SK-N-SH (cell line): ENCODE results near the gene TPST2. TPM values are rescaled to one million over a fixed set of nuclear protein-coding genes. Genes with fewer than 3 reads are reported as not detected.

Experiments
- CTCF ChIA-PET: fragments of 300-600, 350-600 bp; formaldehyde crosslinking; extraction: SDS; loops from one replicate; lab custom pipeline; 2021; lab: Yijun Ruan, JAX
- POLR2A ChIA-PET: fragments of 350-600 bp; sonication (Branson Sonifier 250); formaldehyde crosslinking; extraction: SDS; loops from one replicate; lab custom pipeline; 2020; ENCODE audit warnings: antibody characterized with exemption, inconsistent platforms; lab: Yijun Ruan, JAX
- DNase-seq: peaks from one replicate; pipeline ENCODE4 v3.0.0; 2012
- H2AFZ ChIP-seq: fragments of 200-600 bp; sonication (generic); 2 replicates; pipeline ENCODE4 v1.8.1; 2016; ENCODE audit warnings: antibody characterized with exemption, mild to moderate bottlenecking, low read depth
- H3F3A ChIP-seq: fragments of 200-600 bp; sonication (generic); replicated peaks from 2 replicates; pipeline ENCODE3; 2016; ENCODE audit warnings: antibody characterized with exemption, mild to moderate bottlenecking; ENCODE audit not compliant: insufficient read depth
- H3K27ac ChIP-seq, 2 experiments: fragments of 200-500 bp in 1 of 2; fragments of 200-600 bp in 1 of 2; sonication (Bioruptor generic) in 1 of 2; sonication (generic), shearing (Covaris generic) in 1 of 2; 2 replicates each; pipeline versions ENCODE4 v1.5.1 to v1.6.1; 2014 to 2016; ENCODE audit warnings: low read depth in 2 of 2, inconsistent platforms in 1 of 2, low read length in 1 of 2, mild to moderate bottlenecking in 1 of 2, mixed read lengths in 1 of 2
- H3K27me3 ChIP-seq: fragments of 200-600 bp; sonication (generic), shearing (Covaris generic); 2 replicates; pipeline ENCODE4 v1.6.1; 2016; ENCODE audit warnings: mixed run types; ENCODE audit not compliant: insufficient read depth
- H3K36me3 ChIP-seq, 2 experiments: fragments of 200-500 bp in 1 of 2; fragments of 200-600 bp in 1 of 2; sonication (Bioruptor generic) in 1 of 2; sonication (generic) in 1 of 2; replicated peaks in 1 of 2; 2 replicates each; pipeline versions ENCODE3 to v1.5.1; 2014 to 2016; ENCODE audit warnings: low read length in 1 of 2, mild to moderate bottlenecking in 1 of 2; ENCODE audit not compliant: insufficient read depth in 2 of 2, control insufficient read depth in 1 of 2
- H3K4me1 ChIP-seq, 2 experiments: fragments of 200-500 bp in 1 of 2; fragments of 200-600 bp in 1 of 2; sonication (Bioruptor generic) in 1 of 2; sonication (generic), shearing (Covaris generic) in 1 of 2; 2 replicates each; pipeline versions ENCODE4 v1.5.1 to v1.6.1; 2014 to 2016; ENCODE audit warnings: low read depth in 1 of 2, low read length in 1 of 2, mixed run types in 1 of 2; ENCODE audit not compliant: insufficient read depth in 2 of 2, control insufficient read depth in 1 of 2
- H3K4me2 ChIP-seq: fragments of 200-600 bp; sonication (generic), shearing (Covaris generic); 2 replicates; pipeline ENCODE4 v1.6.1; 2017; ENCODE audit warnings: mixed run types
- H3K4me3 ChIP-seq, 2 experiments: fragments of 200-500 bp in 1 of 2; fragments of 200-600 bp in 1 of 2; sonication (Bioruptor generic) in 1 of 2; sonication (generic), shearing (Covaris generic) in 1 of 2; 2 replicates each; pipeline versions ENCODE4 v1.5.1 to v1.8.1; 2014 to 2016; ENCODE audit warnings: low read depth in 2 of 2, inconsistent platforms in 1 of 2, low read length in 1 of 2, mild to moderate bottlenecking in 1 of 2, mixed read lengths in 1 of 2, moderate library complexity in 1 of 2
- H3K79me2 ChIP-seq: fragments of 200-600 bp; sonication (generic); 2 replicates; pipeline ENCODE4 v1.8.1; 2017; ENCODE audit warnings: mild to moderate bottlenecking; ENCODE audit not compliant: insufficient read depth
- H3K9ac ChIP-seq: fragments of 200-600 bp; sonication (generic); 2 replicates; pipeline ENCODE4 v1.6.1; 2017; ENCODE audit warnings: mixed run types
- H3K9me2 ChIP-seq: fragments of 200-600 bp; sonication (generic); 2 replicates; pipeline ENCODE4 v1.6.1; 2017; ENCODE audit warnings: mixed run types
- H3K9me3 ChIP-seq: fragments of 200-600 bp; sonication (generic); 2 replicates; pipeline ENCODE4 v1.6.1; 2017; ENCODE audit warnings: mixed run types, mild to moderate bottlenecking, moderate library complexity
- H4K20me1 ChIP-seq: fragments of 200-600 bp; sonication (generic); 2 replicates; pipeline ENCODE4 v1.6.1; 2017; ENCODE audit warnings: mild to moderate bottlenecking, mixed run types; ENCODE audit not compliant: insufficient read depth
- CHD2 ChIP-seq: fragments of 150-350 bp; IDR thresholded peaks from 2 replicates; pipeline ENCODE4 v1.6.1; 2018; ENCODE audit warnings: low read length; ENCODE audit not compliant: partially characterized antibody
- ELF1 ChIP-seq: IDR thresholded peaks from 2 replicates; pipeline ENCODE4 v1.4.0; 2012
- EP300 ChIP-seq, 2 experiments: IDR thresholded peaks; 2 replicates each; pipeline versions ENCODE4 v1.4.0 to v1.6.1; 2012; ENCODE audit warnings: borderline replicate concordance in 1 of 2, low read depth in 1 of 2, low read length in 1 of 2
- EZH2phosphoT487 ChIP-seq: fragments of 200-600 bp; sonication (generic); IDR thresholded peaks from 2 replicates; pipeline ENCODE4 v1.6.1; 2017; ENCODE audit warnings: low read depth, mixed run types, mild to moderate bottlenecking, antibody characterized with exemption, moderate library complexity, borderline replicate concordance
- FOXJ3 ChIP-seq: sonication (generic); formaldehyde crosslinking; IDR thresholded peaks from 2 replicates; pipeline ENCODE4 v1.5.1; 2020; ENCODE audit warnings: mild to moderate bottlenecking, missing genetic modification reagents
- GABPA ChIP-seq: IDR thresholded peaks from 2 replicates; pipeline ENCODE4 v1.4.0; 2012; ENCODE audit warnings: low read depth, mild to moderate bottlenecking
- IRF3 ChIP-seq: fragments of 150-350 bp; IDR thresholded peaks from 2 replicates; pipeline ENCODE4 v1.6.1; 2016; ENCODE audit warnings: mild to moderate bottlenecking, low read depth, low read length
- JUND ChIP-seq: IDR thresholded peaks from 2 replicates; pipeline ENCODE4 v1.4.0; 2012
- MAX ChIP-seq: IDR thresholded peaks from 2 replicates; pipeline ENCODE4 v1.4.0; 2012; ENCODE audit warnings: low read depth
- MEF2A ChIP-seq: IDR thresholded peaks from 2 replicates; pipeline ENCODE4 v1.4.0; 2012; ENCODE audit warnings: low read depth, borderline replicate concordance
- NFIC ChIP-seq: IDR thresholded peaks from 2 replicates; pipeline ENCODE4 v1.4.0; 2012; ENCODE audit warnings: borderline replicate concordance
- NRF1 ChIP-seq: IDR thresholded peaks from 2 replicates; pipeline ENCODE4 v1.6.1; 2012; ENCODE audit warnings: low read depth, mild to moderate bottlenecking, low read length
- PBX3 ChIP-seq: IDR thresholded peaks from 2 replicates; pipeline ENCODE4; 2012
- POLR2AphosphoS5 ChIP-seq: IDR thresholded peaks from 2 replicates; pipeline ENCODE4 v1.6.1; 2012; ENCODE audit warnings: low read depth, low read length
- RCOR1 ChIP-seq: fragments of 150-350 bp; IDR thresholded peaks from 2 replicates; pipeline ENCODE4 v1.6.1; 2017; ENCODE audit warnings: antibody characterized with exemption, low read length
- SIN3A ChIP-seq: IDR thresholded peaks from 2 replicates; pipeline ENCODE4 v1.6.1; 2012; ENCODE audit warnings: low read depth, mild to moderate bottlenecking, low read length, moderate library complexity, borderline replicate concordance
- SMC3 ChIP-seq: IDR thresholded peaks from 2 replicates; pipeline ENCODE4 v1.6.1; 2012; ENCODE audit warnings: low read depth, low read length, improper control_type of control experiment
- TCF12 ChIP-seq: IDR thresholded peaks from 2 replicates; pipeline ENCODE4 v1.4.0; 2012
- TEAD4 ChIP-seq: IDR thresholded peaks from 2 replicates; pipeline ENCODE4 v1.4.0; 2012; ENCODE audit warnings: mild to moderate bottlenecking, borderline replicate concordance; ENCODE audit not compliant: insufficient read depth
- USF1 ChIP-seq: IDR thresholded peaks from 2 replicates; pipeline ENCODE4 v1.4.0; 2012; ENCODE audit warnings: low read depth, borderline replicate concordance
- WGBS: methylation state at CpG from one replicate; pipeline ENCODE4 v1.1.6; 2017; ENCODE audit warnings: low lambda C conversion rate; 5-methylcytosine and 5-hydroxymethylcytosine counted together
- polyA plus RNA-seq, 3 experiments: library from polyadenylated mRNA; depleted of rRNA; stranded (reverse); fragments of >200 nt; gene quantifications; 2 replicates each; pipeline ENCODE4 v1.2.3, GENCODE V29; 2012
- TF ChIP-seq, protein P1 (sequence below): fragments of 200-600 bp; sonication (generic); IDR thresholded peaks from 2 replicates; pipeline ENCODE4 v1.6.1; 2017; ENCODE audit warnings: antibody characterized with exemption, mild to moderate bottlenecking, moderate library complexity

TPST2 gene
- polyA plus RNA-seq, 1 of the 3 experiments (the other 2 are of a cell fraction): 58.4 TPM

GRCh38 chr22:26584010-26584409, 5.9 kb downstream of the TPST2 start:
- Histone ChIP-seq H3K4me1 (peaks cover 10 to 11% of the 10 kb centered on the region in 2 experiments; a peak in 3 of 4 replicates), H2AFZ (no peak overlapping the region), H3F3A (peaks cover 20% of the 10 kb centered on the region), H3K79me2 (peaks cover 72% of the 10 kb centered on the region), H3K4me2 (no peak overlapping the region), H3K36me3 (peaks cover 3 to 9% of the 10 kb centered on the region in 2 experiments), H3K27ac (0 out of 4 replicates have a peak overlapping the region, but pooled peaks of 1 of the 2 experiments have one; percentile 65), H3K9ac (no peak overlapping the region), H3K27me3 (no peaks in the 10 kb centered on the region), H3K4me3 (no peak overlapping the region), H4K20me1 (no peaks in the 10 kb centered on the region; the same call in 1 of the 2 replicates), H3K9me2 (no peaks in the 10 kb centered on the region), H3K9me3 (no peaks in the 10 kb centered on the region)
- ChIA-PET CTCF (no interaction called here), POLR2A (interaction anchor here (0.6 kb wide), 1 partner anchor 13 kb away, joined by 3 read pairs; no protein-coding TSS in a partner anchor)
- WGBS: 85% methylated on average over 4 of the region's 4 CpGs
- no peak for DNase-seq
- TF ChIP-seq, protein P1, sequence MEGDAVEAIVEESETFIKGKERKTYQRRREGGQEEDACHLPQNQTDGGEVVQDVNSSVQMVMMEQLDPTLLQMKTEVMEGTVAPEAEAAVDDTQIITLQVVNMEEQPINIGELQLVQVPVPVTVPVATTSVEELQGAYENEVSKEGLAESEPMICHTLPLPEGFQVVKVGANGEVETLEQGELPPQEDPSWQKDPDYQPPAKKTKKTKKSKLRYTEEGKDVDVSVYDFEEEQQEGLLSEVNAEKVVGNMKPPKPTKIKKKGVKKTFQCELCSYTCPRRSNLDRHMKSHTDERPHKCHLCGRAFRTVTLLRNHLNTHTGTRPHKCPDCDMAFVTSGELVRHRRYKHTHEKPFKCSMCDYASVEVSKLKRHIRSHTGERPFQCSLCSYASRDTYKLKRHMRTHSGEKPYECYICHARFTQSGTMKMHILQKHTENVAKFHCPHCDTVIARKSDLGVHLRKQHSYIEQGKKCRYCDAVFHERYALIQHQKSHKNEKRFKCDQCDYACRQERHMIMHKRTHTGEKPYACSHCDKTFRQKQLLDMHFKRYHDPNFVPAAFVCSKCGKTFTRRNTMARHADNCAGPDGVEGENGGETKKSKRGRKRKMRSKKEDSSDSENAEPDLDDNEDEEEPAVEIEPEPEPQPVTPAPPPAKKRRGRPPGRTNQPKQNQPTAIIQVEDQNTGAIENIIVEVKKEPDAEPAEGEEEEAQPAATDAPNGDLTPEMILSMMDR: no peak
- TF ChIP-seq POLR2AphosphoS5 (no peak), SMC3 (no peak), SIN3A (no peak), RCOR1 (no peak), TEAD4 (no peak), NFIC (no peak), JUND (no peak), IRF3 (no peak), FOXJ3 (CRISPR knock-in tag) (no peak), ELF1 (no peak), GABPA (no peak), NRF1 (no peak), MEF2A (no peak), MAX (no peak), TCF12 (no peak)

DNA sequence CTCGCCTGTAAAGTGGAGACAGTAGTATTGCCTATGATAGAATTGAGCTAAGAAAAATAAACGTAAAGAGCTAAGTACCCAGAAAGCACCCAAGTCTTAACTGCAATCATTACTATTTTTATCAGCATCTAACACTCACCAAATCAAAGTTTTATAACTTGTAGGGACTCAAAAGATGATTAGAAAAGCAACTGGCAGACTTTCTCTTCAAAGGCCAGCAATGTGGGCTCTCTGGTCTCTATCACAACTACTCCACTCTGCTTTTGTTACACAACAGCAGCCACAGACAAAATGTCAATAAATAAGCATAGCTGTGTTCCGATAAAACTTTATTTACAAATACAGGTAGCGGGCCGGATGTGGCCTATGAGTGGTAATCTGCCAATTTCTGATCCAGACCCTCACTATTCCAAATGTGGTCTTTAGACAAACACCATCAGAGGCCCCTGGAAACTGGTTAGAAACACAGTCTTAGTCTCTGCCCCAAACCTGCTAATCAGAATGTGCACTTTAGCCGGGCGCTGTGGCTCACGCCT, 8.2 kb downstream of the TPST2 start:
- H3K36me3 ChIP-seq: peaks cover 3 to 4% of the 10 kb centered on the region in 2 experiments
- H3K4me2 ChIP-seq: no peak overlapping the region
- no peak for DNase-seq
- WGBS: 94% methylated on average over 7 of the region's 8 CpGs
- ChIA-PET CTCF (no interaction called here), POLR2A (no interaction called here)
- H3K27me3 ChIP-seq: no peaks in the 10 kb centered on the region
- H3K9me2 ChIP-seq: no peaks in the 10 kb centered on the region
- H4K20me1 ChIP-seq: peaks cover 4% of the 10 kb centered on the region; the same call in 1 of the 2 replicates
- H3K4me1 ChIP-seq: peaks cover 10% of the 10 kb centered on the region in 2 experiments; a peak in 3 of 4 replicates
- no peak overlapping the region for H3K27ac ChIP-seq
- H2AFZ ChIP-seq: no peak overlapping the region
- peaks cover 20% of the 10 kb centered on the region for H3F3A ChIP-seq
- peaks cover 74% of the 10 kb centered on the region for H3K79me2 ChIP-seq
- no peaks in the 10 kb centered on the region for H3K9me3 ChIP-seq
- H3K4me3 ChIP-seq: no peak overlapping the region
- no peak overlapping the region for H3K9ac ChIP-seq
- TF ChIP-seq SIN3A (no peak), EZH2phosphoT487 (no peak), MEF2A (no peak), POLR2AphosphoS5 (no peak), MAX (no peak), USF1 (no peak), CHD2 (no peak), FOXJ3 (CRISPR knock-in tag) (no peak), PBX3 (no peak), JUND (no peak), EP300 (IDR thresholded peaks at IDR 0.05; ENCODE audit: borderline replicate concordance in 1 of 2, low read depth in 1 of 2, low read length in 1 of 2) (no peak), NRF1 (no peak)
